Measurements from ENCODE around the gene ZG16.
"Not testable (repeated sequence)": the region's sequence is repeated elsewhere in the genome, so short reads cannot be mapped to it uniquely, and the experiment has no call there.

The ZG16 gene

DNA sequence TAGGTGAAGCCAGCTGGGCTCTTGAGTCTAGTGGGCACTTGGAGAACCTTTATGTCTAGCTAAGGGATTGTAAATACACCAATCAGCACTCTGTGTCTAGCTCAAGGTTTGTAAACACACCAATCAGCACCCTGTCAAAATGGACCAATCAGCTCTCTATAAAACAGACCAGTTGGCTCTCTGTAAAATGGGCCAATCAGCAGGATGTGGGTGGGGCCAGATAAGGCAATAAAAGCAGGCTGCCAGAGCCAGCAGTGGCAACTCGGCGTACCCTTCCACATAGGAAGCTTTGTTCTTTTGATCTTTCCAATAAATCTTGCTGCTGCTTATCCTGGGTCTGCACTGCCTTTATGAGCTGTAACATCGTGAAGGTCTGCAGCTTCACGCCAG, 29.3 kb upstream of the ZG16 start:
- not testable (repeated sequence) for DNase-seq (ENCODE audit: low read depth in 2 of 2)

GRCh38 chr16:29753516-29753915, 24.5 kb upstream of the ZG16 start:
- no peak for DNase-seq (ENCODE audit: low read depth in 2 of 2)

GRCh38 chr16:29756654-29757053, 21.4 kb upstream of the ZG16 start:
- DNase-seq (ENCODE audit: low read depth in 2 of 2), result no peak

GRCh38 chr16:29757086-29757485, 21.0 kb upstream of the ZG16 start:
- not testable (repeated sequence) for DNase-seq (ENCODE audit: low read depth in 2 of 2)

DNA sequence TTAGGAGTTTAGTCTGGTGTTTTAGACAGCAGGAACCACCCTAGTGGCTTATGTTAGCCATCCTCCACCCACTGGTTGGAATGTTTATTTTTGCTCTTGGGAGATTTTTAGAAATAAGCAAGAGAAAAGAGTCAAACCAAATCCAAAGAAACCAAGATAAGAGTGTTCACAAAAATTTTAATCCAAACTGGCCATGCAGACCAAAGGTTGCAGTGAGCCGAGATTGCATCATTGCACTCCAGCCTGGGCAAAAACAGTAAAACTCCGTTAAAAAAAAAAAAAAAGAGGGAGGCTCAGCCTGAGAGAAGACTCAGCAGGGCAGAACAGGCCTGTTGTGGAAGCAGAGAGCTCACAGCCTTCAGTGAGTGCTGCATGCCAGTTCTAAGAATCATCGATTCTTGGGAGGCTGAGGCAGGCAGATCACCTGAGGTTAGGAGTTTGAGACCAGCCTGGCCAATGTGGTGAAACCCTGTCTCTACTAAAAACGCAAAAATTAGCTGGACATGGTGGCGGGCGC, 20.0 kb upstream of the ZG16 start:
- no peak for DNase-seq (ENCODE audit: low read depth in 2 of 2)

GRCh38 chr16:29760567-29761279, 17.3 kb upstream of the ZG16 start:
- DNase-seq (ENCODE audit: low read depth in 2 of 2), result no peak

DNA sequence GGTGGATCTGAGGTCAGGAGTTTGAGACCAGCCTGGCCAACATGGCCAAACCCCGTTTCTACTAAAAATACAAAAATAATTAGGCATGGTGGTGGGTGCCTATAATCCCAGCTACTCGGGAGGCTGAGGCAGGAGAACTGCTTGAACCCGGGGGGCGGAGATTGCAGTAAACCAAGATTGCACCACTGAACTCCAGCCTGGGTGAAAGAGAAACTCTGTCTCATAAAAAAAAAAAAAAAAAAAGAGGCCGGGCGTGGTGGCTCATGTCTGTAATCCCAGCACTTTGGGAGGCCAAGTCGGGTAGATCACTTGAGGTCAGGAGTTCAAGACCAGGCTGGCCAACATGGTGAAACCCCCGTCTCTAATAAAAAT, 16.8 kb upstream of the ZG16 start:
- DNase-seq (ENCODE audit: low read depth in 2 of 2), result not testable (repeated sequence)

GRCh38 chr16:29761882-29762281, 16.2 kb upstream of the ZG16 start:
- DNase-seq (ENCODE audit: low read depth in 2 of 2), result no peak

- DNase-seq (ENCODE audit: low read depth in 2 of 2), result no peak
Observed at GRCh38 chr16:29763326-29763725, 14.7 kb upstream of the ZG16 start.

DNA sequence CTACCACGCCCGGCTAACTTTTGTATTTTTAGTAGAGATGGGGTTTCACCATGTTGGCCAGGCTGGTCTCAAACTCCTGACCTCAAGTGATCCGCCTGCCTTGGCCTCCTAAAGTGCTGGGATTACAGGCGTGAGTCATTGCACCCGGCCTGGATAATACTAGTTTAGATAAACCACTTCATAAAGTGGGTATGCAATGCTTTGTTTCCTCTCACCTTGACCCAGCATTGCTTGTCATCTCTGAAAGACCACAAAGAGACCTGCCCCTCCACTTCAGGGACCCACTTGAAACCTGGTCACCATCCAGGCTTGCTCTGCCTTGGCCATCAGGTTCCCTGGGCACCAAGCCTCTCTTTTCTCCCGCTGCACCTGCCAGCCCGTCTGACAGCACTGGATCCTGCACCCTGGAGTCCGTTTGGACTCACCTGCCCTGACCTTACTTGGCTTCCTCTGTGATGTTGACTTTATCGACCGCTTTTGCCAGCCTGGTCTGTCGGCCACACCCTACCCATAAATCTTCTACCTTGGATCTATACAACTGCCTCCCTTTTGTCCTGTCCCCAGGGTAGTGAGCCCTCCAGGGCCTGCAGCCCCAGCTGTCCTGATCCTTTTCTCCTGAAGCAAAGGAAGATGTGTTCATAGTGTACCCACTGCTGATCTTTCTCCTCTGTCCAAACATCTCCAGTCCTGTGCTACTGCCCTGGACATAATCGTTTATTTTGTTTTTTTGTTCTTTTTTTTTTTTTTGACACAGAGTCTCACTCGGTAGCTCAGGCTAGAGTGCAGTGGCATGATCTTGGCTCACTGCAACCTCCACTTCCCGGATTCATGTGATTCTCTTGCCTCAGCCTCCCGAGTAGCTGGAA, 12.7 kb upstream of the ZG16 start:
- no peak for DNase-seq (ENCODE audit: low read depth in 2 of 2)

DNA sequence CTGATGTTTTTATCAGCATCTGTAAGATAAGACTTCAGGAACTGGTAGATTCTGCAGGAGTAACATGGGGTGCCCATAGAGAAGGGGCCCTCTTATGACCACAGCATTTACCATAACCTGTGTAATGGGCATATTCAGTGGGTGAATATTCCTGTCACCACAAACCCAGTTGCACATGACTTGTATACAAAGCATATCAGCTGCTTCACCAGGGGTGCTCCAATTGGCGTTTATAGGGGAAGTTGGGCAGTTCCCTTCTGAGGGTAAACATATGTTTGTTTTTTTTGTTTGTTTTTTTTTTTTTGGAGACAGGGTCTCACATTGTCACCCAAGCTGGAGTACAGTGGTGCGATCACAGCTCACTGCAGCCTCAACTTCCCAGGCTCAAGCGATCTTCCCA, 11.5 kb upstream of the ZG16 start:
- DNase-seq (ENCODE audit: low read depth in 2 of 2), result no peak

- DNase-seq (ENCODE audit: low read depth in 2 of 2), result no peak
Observed at GRCh38 chr16:29767062-29767461, 11.0 kb upstream of the ZG16 start.

- DNase-seq (ENCODE audit: low read depth in 2 of 2), result no peak
Observed at GRCh38 chr16:29769507-29769906, 8.5 kb upstream of the ZG16 start.

- no peak for DNase-seq (ENCODE audit: low read depth in 2 of 2)
Observed at GRCh38 chr16:29770250-29770929, 7.7 kb upstream of the ZG16 start.

- DNase-seq (ENCODE audit: low read depth in 2 of 2), result not testable (repeated sequence)
Observed at GRCh38 chr16:29772330-29772729, 5.7 kb upstream of the ZG16 start.

GRCh38 chr16:29774730-29775129, 3.3 kb upstream of the ZG16 start:
- DNase-seq (ENCODE audit: low read depth in 2 of 2), result no peak

GRCh38 chr16:29775742-29776408, 2.2 kb upstream of the ZG16 start:
- no peak for DNase-seq (ENCODE audit: low read depth in 2 of 2)

DNA sequence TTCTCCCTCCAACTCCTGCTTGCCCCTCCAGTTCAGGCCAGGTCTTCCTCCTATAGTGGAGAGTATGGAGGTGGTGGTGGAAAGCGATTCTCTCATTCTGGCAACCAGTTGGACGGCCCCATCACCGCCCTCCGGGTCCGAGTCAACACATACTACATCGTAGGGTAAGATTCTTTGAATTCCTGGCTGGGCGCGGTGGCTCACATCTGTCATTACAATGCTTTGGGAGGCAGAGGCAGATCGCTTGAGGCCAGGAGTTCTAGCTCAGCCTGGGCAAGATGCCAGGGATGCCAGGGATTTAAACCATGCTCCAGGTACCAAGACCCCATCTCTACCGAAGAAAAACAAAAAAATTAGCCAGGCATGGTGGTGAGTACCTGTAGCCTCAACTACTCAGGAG, 1.4 kb downstream of the ZG16 start:
- no peak for DNase-seq (ENCODE audit: low read depth in 2 of 2)

DNA sequence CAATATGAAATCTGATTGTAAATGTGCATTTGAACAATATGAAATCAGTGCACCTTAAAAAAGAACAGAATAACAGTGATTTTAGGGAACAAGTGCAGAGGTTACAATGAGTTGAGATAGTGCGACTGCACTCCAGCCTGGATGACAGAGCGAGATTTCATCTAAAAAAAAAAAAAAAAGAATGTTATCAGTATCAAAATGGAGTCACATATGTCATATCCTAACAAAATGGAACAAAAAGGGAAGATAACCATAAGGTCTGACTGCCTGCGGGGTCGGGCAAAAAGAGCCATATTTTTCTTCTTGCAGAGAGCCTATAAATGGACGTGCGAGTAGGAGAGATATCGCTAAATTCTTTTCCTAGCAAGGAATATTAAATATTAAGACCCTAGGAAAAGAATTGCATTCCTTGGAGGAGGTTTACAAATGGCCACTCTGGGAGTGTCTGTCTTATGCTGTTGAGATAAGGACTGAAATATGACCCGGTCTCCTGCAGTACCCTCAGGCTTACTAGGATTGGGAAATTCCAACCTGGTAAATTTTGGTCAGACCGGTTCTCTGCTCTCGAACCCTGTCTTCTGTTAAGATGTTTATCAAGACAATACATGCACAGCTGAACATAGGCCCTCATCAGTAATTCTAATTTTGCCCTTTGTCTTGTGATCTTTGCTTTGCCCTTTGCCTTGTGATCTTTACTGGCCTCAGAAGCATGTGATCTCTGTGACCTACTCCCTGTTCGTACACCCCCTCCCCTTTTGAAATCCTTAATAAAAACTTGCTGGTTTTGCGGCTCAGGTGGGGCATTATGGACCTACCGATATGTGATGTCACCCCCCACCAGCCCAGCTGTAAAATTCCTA, 5.3 kb downstream of the ZG16 start:
- not testable (repeated sequence) for DNase-seq (ENCODE audit: low read depth in 2 of 2)

GRCh38 chr16:29784157-29784556, 6.1 kb downstream of the ZG16 start:
- peak in 1 of 2 donors; percentile 27 for DNase-seq (ENCODE audit: low read depth in 2 of 2)
